Endothelial cell of umbilical vein (primary cell): ENCODE measurements around the gene ETS1. TPM values are rescaled to one million over a fixed set of nuclear protein-coding genes. Genes with fewer than 3 reads are reported as not detected.

Experiments used
- BruUV-seq: library from RNA; stranded (reverse); fragments of 400-500 nt; replicated peaks from 2 replicates; lab custom pipeline; 2021; lab: Mats Ljungman, UMichigan
- CTCF ChIA-PET: fragments of 300-600, 350-600 bp; sonication (Branson Sonifier 250); formaldehyde crosslinking; loops from one replicate; lab custom pipeline; 2021; ENCODE audit warnings: antibody characterized with exemption, inconsistent platforms; lab: Charles Lee
- POLR2A ChIA-PET: fragments of 300-600, 350-600 bp; sonication (Branson Sonifier 250); formaldehyde crosslinking; loops from one replicate; lab custom pipeline; 2021; ENCODE audit warnings: antibody characterized with exemption, inconsistent platforms; lab: Charles Lee
- DNase-seq: peaks from one replicate; pipeline ENCODE4 v3.0.0-alpha.2; 2011; ENCODE audit warnings: low read depth, low spot score
- FAIRE-seq: peaks from 2 replicates; lab custom pipeline; 2011; peaks lifted over from hg19 to GRCh38; lab: Jason Lieb, UNC
- H2AFZ ChIP-seq: 2 replicates; pipeline ENCODE4 v1.6.0; 2012; ENCODE audit warnings: low read depth, low read length, control low read depth, inconsistent platforms
- H3K27ac ChIP-seq: 2 replicates; pipeline ENCODE4 v1.5.1; 2011; ENCODE audit warnings: low read depth, mild to moderate bottlenecking, control low read depth, low read length, moderate library complexity; ENCODE audit not compliant: insufficient read depth
- H3K27me3 ChIP-seq, 2 experiments: 2 replicates each; pipeline versions ENCODE4 v1.6.0 to v1.6.1; 2011; ENCODE audit warnings: low read length in 2 of 2, mixed read lengths in 1 of 2; ENCODE audit not compliant: control insufficient read depth in 2 of 2, insufficient read depth in 2 of 2
- H3K36me3 ChIP-seq, 2 experiments: 2 replicates in 1 of 2; 3 replicates in 1 of 2; pipeline ENCODE4 v1.5.1; 2011; ENCODE audit warnings: low read length in 2 of 2, mild to moderate bottlenecking in 1 of 2, moderate library complexity in 1 of 2; ENCODE audit not compliant: control insufficient read depth in 2 of 2, insufficient read depth in 2 of 2; ENCODE audit errors: extremely low read depth in 1 of 2
- H3K4me1 ChIP-seq: 3 replicates; pipeline ENCODE4 v1.5.1; 2011; ENCODE audit warnings: mild to moderate bottlenecking, low read length; ENCODE audit not compliant: control insufficient read depth, insufficient read depth; ENCODE audit errors: extremely low read depth
- H3K4me2 ChIP-seq: 2 replicates; pipeline ENCODE4 v1.6.1; 2011; ENCODE audit warnings: low read length, control low read depth, mixed read lengths; ENCODE audit not compliant: insufficient read depth
- H3K4me3 ChIP-seq, 3 experiments: fragments of 200-600 bp in 1 of 3; sonication (generic), shearing (Covaris generic) in 1 of 3; replicated peaks in 1 of 3; 2 replicates each; pipeline ENCODE4 v1.5.1; 2011 to 2016; ENCODE audit warnings: control low read depth in 3 of 3, low read length in 3 of 3, mild to moderate bottlenecking in 2 of 3, inconsistent platforms in 1 of 3, low read depth in 1 of 3, moderate library complexity in 1 of 3; ENCODE audit not compliant: insufficient read depth in 1 of 3
- H3K79me2 ChIP-seq: 2 replicates; pipeline ENCODE4 v1.6.0; 2012; ENCODE audit warnings: low read length, inconsistent platforms; ENCODE audit not compliant: control insufficient read depth, insufficient read depth
- H3K9ac ChIP-seq: replicated peaks from 2 replicates; pipeline ENCODE3; 2011; ENCODE audit warnings: low read length, control low read depth; ENCODE audit not compliant: insufficient read depth; ENCODE audit errors: extremely low read depth
- H3K9me1 ChIP-seq: replicated peaks from 3 replicates; pipeline ENCODE4 v1.6.0; 2011; ENCODE audit warnings: mild to moderate bottlenecking, low read length; ENCODE audit not compliant: control insufficient read depth, insufficient read depth; ENCODE audit errors: extremely low read depth
- H3K9me3 ChIP-seq: replicated peaks from 2 replicates; pipeline ENCODE4 v1.5.1; 2012; ENCODE audit warnings: low read length, inconsistent platforms; ENCODE audit not compliant: control insufficient read depth, insufficient read depth
- H4K20me1 ChIP-seq: replicated peaks from 2 replicates; pipeline ENCODE3; 2011; ENCODE audit warnings: mild to moderate bottlenecking, low read length; ENCODE audit not compliant: control insufficient read depth, insufficient read depth; ENCODE audit errors: extremely low read depth
- FOS ChIP-seq: IDR thresholded peaks from 2 replicates; pipeline ENCODE4 v1.6.1; 2011; ENCODE audit warnings: mild to moderate bottlenecking, low read length, moderate library complexity, borderline replicate concordance; ENCODE audit not compliant: insufficient read depth
- GATA2 ChIP-seq: IDR thresholded peaks from 2 replicates; pipeline ENCODE4 v1.7.0; 2011; ENCODE audit warnings: low read depth, mild to moderate bottlenecking, moderate library complexity, mixed read lengths, low read length; ENCODE audit not compliant: insufficient read length, insufficient read depth
- JUN ChIP-seq: IDR thresholded peaks from 2 replicates; pipeline ENCODE4 v1.6.1; 2011; ENCODE audit warnings: borderline replicate concordance, low read depth; ENCODE audit not compliant: insufficient read length, insufficient read depth
- MYC ChIP-seq: IDR thresholded peaks from one replicate; pipeline ENCODE4 v1.6.1; 2011; ENCODE audit warnings: mild to moderate bottlenecking, low read depth, low read length
- POLR2AphosphoS5 ChIP-seq: IDR thresholded peaks from 2 replicates; pipeline ENCODE4 v1.6.1; 2012; ENCODE audit warnings: low read depth, mild to moderate bottlenecking, control low read depth, low read length, moderate library complexity; ENCODE audit not compliant: insufficient read depth
- dilution Hi-C: fragments of 300-500 bp; cut with MboI; formaldehyde crosslinking; loops from one replicate; pipeline ENCODE4 v1.15.0; 2019; ENCODE audit warnings: low sequenced_read_pairs; ENCODE audit not compliant: extremely low pct_ligation_motif_present
- intact Hi-C: fragments of 100-400 bp; cut with micrococcal nuclease; formaldehyde crosslinking; loops from one replicate; pipeline ENCODE4 v1.10.0; 2022
- polyA plus RNA-seq, 4 experiments: library from polyadenylated mRNA; depleted of rRNA in 3 of 4; stranded (reverse) in 3 of 4; unstranded in 1 of 4; fragments of >200 nt; gene quantifications; 2 replicates each; pipeline versions ENCODE4 v1.2.1 to v1.2.3, GENCODE V29; 2011 to 2012; ENCODE audit warnings: missing spikeins in 1 of 4
- total RNA-seq: library from RNA; stranded (reverse); gene quantifications from 2 replicates; pipeline ENCODE4 v1.2.3, GENCODE V29; 2021
- TF ChIP-seq, protein P1 (sequence below): IDR thresholded peaks from 2 replicates; pipeline ENCODE4 v1.6.1; 2011; ENCODE audit not compliant: insufficient read depth, insufficient read length
- TF ChIP-seq, protein P2 (sequence below), 2 donors: IDR thresholded peaks; 1 replicate in 1 of 2; 2 replicates in 1 of 2; pipeline ENCODE4 v1.5.1; 2011; ENCODE audit warnings: low read length in 2 of 2, mild to moderate bottlenecking in 2 of 2, moderate library complexity in 2 of 2, control low read depth in 1 of 2, inconsistent platforms in 1 of 2, low read depth in 1 of 2; ENCODE audit not compliant: insufficient read depth in 1 of 2; ENCODE audit errors: extremely low read depth in 1 of 2

ETS1 gene
- total and polyA plus RNA-seq, 2 donors (not counting 3 experiments of a cell fraction or from before 2014, with no cell fraction given), result 34.2 to 115 TPM

DNA sequence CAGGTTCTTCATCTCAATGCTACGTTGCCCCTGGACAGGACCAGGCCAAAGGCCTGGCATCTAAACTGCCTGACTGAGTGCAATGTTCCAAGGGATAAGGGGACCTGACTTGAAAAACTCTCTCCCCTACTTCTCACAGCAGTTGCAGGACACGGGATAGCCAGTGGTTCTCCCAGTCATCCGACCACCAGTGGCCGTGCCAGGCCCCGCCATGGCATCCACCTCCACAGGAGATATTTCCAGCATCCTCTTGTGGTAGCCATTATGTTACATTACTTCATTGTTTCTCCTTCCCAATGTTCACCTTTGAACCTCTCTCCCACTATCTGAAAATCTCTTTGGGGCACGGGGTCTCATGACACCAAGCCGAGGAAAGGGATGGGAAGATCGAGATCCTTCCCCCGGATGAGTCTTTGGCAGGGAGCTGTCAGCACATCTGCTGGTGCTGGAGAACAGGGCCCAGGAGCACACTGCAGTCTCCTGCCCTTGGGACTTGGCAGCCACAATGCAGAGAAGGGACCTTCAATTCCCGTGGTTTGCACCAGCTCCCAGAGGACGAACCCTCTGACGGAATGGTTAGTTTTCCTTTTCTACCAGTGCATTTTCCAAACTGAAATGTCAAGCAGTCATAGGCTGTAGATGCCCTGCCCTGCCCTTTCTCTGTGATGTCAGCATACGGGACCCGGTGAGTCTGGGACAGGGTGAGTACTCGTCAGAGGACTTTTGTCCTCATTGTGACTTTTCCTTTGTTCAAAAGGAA is 121.2 kb downstream of the ETS1 start:
- TF ChIP-seq, protein P1, sequence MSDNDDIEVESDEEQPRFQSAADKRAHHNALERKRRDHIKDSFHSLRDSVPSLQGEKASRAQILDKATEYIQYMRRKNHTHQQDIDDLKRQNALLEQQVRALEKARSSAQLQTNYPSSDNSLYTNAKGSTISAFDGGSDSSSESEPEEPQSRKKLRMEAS, result no peak
- TF ChIP-seq JUN, result no peak
- TF ChIP-seq MYC, result no peak
- no peak for TF ChIP-seq GATA2
- no peak for TF ChIP-seq POLR2AphosphoS5
- no TSS peak for BruUV-seq
- CTCF ChIA-PET, result interaction anchor here (1.0 to 1.5 kb wide), 3 partner anchors 10 to 176 kb away, joined by 3 to 4 read pairs (median 3); no protein-coding TSS in a partner anchor
- Histone ChIP-seq H3K36me3 (peaks cover 20 to 21% of the 10 kb centered on the region in 2 experiments), H3K9ac (no peak overlapping the region), H3K27me3 (no peaks in the 10 kb centered on the region), H2AFZ (no peak overlapping the region), H3K4me2 (no peak overlapping the region), H3K79me2 (peaks cover 40% of the 10 kb centered on the region), H3K4me3 (no peak overlapping the region), H3K4me1 (no peaks in the 10 kb centered on the region), H4K20me1 (no peaks in the 10 kb centered on the region), H3K9me3 (no peaks in the 10 kb centered on the region), H3K9me1 (no peaks in the 10 kb centered on the region), H3K27ac (no peak overlapping the region)
- POLR2A ChIA-PET, result no interaction called here
- dilution Hi-C loops, result no loop called here
- intact Hi-C loops, result no loop called here
- no peak for DNase-seq
- no peak for FAIRE-seq

DNA sequence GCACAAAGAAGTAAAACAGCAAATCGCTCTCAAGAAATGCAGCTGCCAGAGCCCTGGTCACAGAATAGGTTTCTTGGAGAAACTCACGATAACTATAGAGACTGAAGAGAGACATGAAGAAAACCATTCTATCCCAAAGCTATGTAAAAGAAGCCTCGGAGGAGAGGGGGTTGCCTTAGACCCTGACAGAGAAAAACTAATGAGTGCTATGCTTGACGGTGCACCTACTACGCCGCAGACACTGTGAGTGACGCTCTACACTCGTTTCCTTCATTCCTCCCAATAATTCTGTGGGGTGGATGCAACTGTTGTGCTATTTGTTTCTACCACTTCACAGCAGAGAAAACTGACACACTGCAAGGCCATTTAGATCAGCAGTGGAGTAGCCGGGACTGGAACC is 121.8 kb downstream of the ETS1 start:
- dilution Hi-C loops (no loop called here), intact Hi-C loops (no loop called here)
- CTCF ChIA-PET, result interaction anchor here (1.0 to 1.5 kb wide), 6 partner anchors 7 to 175 kb away, joined by 3 to 4 read pairs (median 3); no protein-coding TSS in a partner anchor
- DNase-seq, result no peak
- Histone ChIP-seq H4K20me1 (no peaks in the 10 kb centered on the region), H3K4me2 (no peak overlapping the region), H2AFZ (no peak overlapping the region), H3K4me1 (no peaks in the 10 kb centered on the region), H3K36me3 (peaks cover 18 to 23% of the 10 kb centered on the region in 2 experiments), H3K9ac (no peak overlapping the region), H3K4me3 (no peak overlapping the region), H3K9me1 (no peaks in the 10 kb centered on the region), H3K27me3 (no peaks in the 10 kb centered on the region), H3K79me2 (peaks cover 37% of the 10 kb centered on the region), H3K27ac (no peak overlapping the region), H3K9me3 (no peaks in the 10 kb centered on the region)
- POLR2A ChIA-PET, result no interaction called here
- no peak for FAIRE-seq
- TF ChIP-seq FOS (no peak), GATA2 (no peak), JUN (no peak), MYC (no peak), POLR2AphosphoS5 (no peak)
- TF ChIP-seq, protein P2, sequence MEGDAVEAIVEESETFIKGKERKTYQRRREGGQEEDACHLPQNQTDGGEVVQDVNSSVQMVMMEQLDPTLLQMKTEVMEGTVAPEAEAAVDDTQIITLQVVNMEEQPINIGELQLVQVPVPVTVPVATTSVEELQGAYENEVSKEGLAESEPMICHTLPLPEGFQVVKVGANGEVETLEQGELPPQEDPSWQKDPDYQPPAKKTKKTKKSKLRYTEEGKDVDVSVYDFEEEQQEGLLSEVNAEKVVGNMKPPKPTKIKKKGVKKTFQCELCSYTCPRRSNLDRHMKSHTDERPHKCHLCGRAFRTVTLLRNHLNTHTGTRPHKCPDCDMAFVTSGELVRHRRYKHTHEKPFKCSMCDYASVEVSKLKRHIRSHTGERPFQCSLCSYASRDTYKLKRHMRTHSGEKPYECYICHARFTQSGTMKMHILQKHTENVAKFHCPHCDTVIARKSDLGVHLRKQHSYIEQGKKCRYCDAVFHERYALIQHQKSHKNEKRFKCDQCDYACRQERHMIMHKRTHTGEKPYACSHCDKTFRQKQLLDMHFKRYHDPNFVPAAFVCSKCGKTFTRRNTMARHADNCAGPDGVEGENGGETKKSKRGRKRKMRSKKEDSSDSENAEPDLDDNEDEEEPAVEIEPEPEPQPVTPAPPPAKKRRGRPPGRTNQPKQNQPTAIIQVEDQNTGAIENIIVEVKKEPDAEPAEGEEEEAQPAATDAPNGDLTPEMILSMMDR (IDR thresholded peaks at IDR 0.05; ENCODE audit: extremely low read depth in 1 of 2, insufficient read depth in 1 of 2, low read depth in 1 of 2, low read length in 2 of 2), result no peak
- BruUV-seq, result no TSS peak
